ENCODE results near the gene CGB1.

DNA sequence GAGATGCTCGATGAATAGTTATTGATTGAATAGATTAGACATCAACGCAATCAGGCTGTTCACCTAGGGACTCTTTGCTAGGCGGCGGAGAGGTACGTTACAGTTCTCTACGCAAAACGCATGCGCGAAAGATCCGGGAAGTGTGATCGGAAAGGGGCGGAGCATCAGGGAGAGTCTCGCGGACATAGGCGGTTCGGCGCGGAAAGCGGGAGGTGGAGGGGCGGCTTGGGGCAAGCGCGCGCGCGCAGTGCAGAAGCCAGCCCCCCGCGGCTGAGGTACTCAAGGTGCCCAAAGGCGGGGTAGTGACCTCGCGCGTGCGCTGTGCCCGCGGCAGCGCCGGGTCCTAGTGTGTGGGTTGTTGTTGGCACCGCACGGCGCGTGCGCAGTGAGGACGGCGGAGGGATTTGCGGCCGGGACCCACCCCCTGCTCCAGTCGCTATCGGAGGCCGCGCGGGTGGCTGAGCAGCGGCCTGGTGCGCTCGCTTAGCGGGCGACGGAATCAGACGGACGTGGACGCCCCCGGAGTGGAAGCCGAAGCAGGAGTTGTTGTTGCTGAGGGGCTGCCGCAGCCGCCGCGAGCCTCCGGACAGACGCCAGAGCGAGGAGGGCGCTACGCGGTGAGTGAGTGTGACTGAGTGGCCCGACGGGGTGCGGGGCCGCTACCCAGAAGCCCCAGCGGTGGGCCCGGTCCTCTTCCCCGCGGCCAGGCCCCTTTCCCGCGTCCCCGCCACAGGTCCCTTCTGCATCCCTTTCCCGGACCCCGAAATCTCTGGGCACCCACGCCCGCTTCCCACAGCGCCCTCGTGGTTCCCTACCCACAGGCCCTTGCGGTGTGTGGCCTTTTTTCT lies 48.5 kb upstream of the CGB1 start, which contains the start of gene SNRNP70:
- no peak for TF ChIP-seq CSDC2 (CRISPR knock-in tag; IDR thresholded peaks at IDR 0.05)
- peak; percentile 64; the same call in 1 of the 2 replicates for TF ChIP-seq ZFP3 (CRISPR knock-in tag; IDR thresholded peaks at IDR 0.05)
- no peak for TF ChIP-seq RARB (CRISPR knock-in tag; IDR thresholded peaks at IDR 0.05)
- no peak for TF ChIP-seq PATZ1 (CRISPR knock-in tag; IDR thresholded peaks at IDR 0.05; ENCODE audit: borderline replicate concordance)
- TF ChIP-seq, protein P1, sequence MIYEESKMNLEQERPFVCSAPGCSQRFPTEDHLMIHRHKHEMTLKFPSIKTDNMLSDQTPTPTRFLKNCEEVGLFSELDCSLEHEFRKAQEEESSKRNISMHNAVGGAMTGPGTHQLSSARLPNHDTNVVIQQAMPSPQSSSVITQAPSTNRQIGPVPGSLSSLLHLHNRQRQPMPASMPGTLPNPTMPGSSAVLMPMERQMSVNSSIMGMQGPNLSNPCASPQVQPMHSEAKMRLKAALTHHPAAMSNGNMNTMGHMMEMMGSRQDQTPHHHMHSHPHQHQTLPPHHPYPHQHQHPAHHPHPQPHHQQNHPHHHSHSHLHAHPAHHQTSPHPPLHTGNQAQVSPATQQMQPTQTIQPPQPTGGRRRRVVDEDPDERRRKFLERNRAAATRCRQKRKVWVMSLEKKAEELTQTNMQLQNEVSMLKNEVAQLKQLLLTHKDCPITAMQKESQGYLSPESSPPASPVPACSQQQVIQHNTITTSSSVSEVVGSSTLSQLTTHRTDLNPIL (CRISPR knock-in tag; IDR thresholded peaks at IDR 0.05; ENCODE audit: low read depth), result no peak
- TF ChIP-seq SNAI2 (CRISPR knock-in tag; IDR thresholded peaks at IDR 0.05), result no peak
- no peak for TF ChIP-seq ZC3H10 (CRISPR knock-in tag; IDR thresholded peaks at IDR 0.05)
- no peak for TF ChIP-seq BACH2 (CRISPR knock-in tag; IDR thresholded peaks at IDR 0.05; ENCODE audit: borderline replicate concordance)
- no peak for TF ChIP-seq ZNF70 (CRISPR knock-in tag; IDR thresholded peaks at IDR 0.05)
- no peak for TF ChIP-seq ISL1 (CRISPR knock-in tag; IDR thresholded peaks at IDR 0.05)
- TF ChIP-seq ZNF8 (CRISPR knock-in tag; IDR thresholded peaks at IDR 0.05), result no peak
